Ovary (tissue), 9 donors: ENCODE measurements around the gene C11orf91. TPM values are rescaled to one million over a fixed set of nuclear protein-coding genes. Genes with fewer than 3 reads are reported as not detected.

ENCODE experiments used
- DNase-seq, 5 donors: peaks; one replicate each; pipeline ENCODE4 v3.0.0-alpha.2; 2019 to 2020
- H3K27ac ChIP-seq, 2 donors: fragments of 200-600 bp; one replicate each; pipeline versions ENCODE4 v1.5.1 to v1.8.0; 2019 to 2022
- H3K27me3 ChIP-seq: fragments of 200-600 bp; one replicate; pipeline ENCODE4 v1.8.0; 2022
- H3K36me3 ChIP-seq: fragments of 200-600 bp; sonication (generic); one replicate; pipeline ENCODE4 v1.5.1; 2019
- H3K4me1 ChIP-seq: one replicate; pipeline ENCODE4 v1.8.1; 2013; ENCODE audit warnings: mild to moderate bottlenecking, moderate library complexity; ENCODE audit not compliant: insufficient read depth
- H3K4me3 ChIP-seq: fragments of 200-600 bp; sonication (generic); one replicate; pipeline ENCODE4 v1.5.1; 2017
- H3K9me3 ChIP-seq, 2 donors: fragments of 200-600 bp in 1 of 2; sonication (generic) in 1 of 2; one replicate each; pipeline versions ENCODE4 v1.5.1 to v1.8.1; 2013 to 2019; ENCODE audit warnings: mild to moderate bottlenecking in 1 of 2, moderate library complexity in 1 of 2
- CTCF ChIP-seq, 3 donors: fragments of 450-650 bp in 2 of 3; fragments of 200-600 bp in 1 of 3; IDR thresholded peaks; one replicate each; pipeline versions ENCODE4 v1.5.1 to v1.8.0; 2016 to 2022; ENCODE audit warnings: antibody characterized with exemption in 3 of 3, mild to moderate bottlenecking in 1 of 3
- EP300 ChIP-seq: sonication (generic); formaldehyde crosslinking; IDR thresholded peaks from one replicate; pipeline ENCODE4 v1.6.1; 2017; ENCODE audit warnings: antibody characterized with exemption
- POLR2A ChIP-seq: fragments of 450-650 bp; IDR thresholded peaks from one replicate; pipeline ENCODE4 v1.6.1; 2017; ENCODE audit warnings: antibody characterized with exemption, mild to moderate bottlenecking, moderate library complexity
- WGBS, 3 donors: extraction: QIAGEN DNeasy Blood & Tissue Kit in 1 of 3; methylation state at CpG; one replicate each; pipeline versions ENCODE4 v1.1.5 to v1.1.7; 2013 to 2017; 5-methylcytosine and 5-hydroxymethylcytosine counted together
- intact Hi-C, 4 donors: fragments of 100-400 bp; cut with DNase I; formaldehyde crosslinking; loops; one replicate each; pipeline versions ENCODE4 v1.11.0 to v1.15.1; 2022 to 2023
- polyA plus RNA-seq, 2 donors: library from polyadenylated mRNA; stranded (reverse); fragments of 200-250 nt in 1 of 2; fragments of 350-450 nt in 1 of 2; fragmentation: Illumina TruSeq in 1 of 2; extraction: RNeasy Lipid Tissue Mini Kit (QIAGEN cat#74804) in 1 of 2; gene quantifications; one replicate each; pipeline ENCODE4 v1.2.3, GENCODE V29; 2013 to 2014
- total RNA-seq, 7 donors: library from RNA; depleted of rRNA in 2 of 7; stranded (reverse); fragments of >200 nt in 2 of 7; fragmentation: NEBNext Ultra II Directional in 3 of 7; extraction: Animal tissue kit (Norgen Biotek cat#: 25700) in 3 of 7; gene quantifications; one replicate each; pipeline versions ENCODE4 v1.1.0 to v1.2.4, GENCODE V29; 2016 to 2023
- donor health status: DM: no; HTN: no; CAD: no; lungs with moderate emphysema.
- donor health status: DM: no; HTN: no; CAD: no.
- donor health status: Bipolar disorder and iron deficiency.
- donor health status: DM: yes; HTN: yes; CAD: no.
- donor health status: DM: no; HTN: no; CAD: no.
- donor health status: DM: yes; HTN: yes; CAD: no.

Gene C11orf91
- total and polyA plus RNA-seq, 9 donors, result 0.61 TPM; not detected in 8

- no peak for DNase-seq
- no peaks in the 10 kb centered on the region for H3K36me3 ChIP-seq
- H3K27ac ChIP-seq, result no peak overlapping the region
- H3K4me1 ChIP-seq, result peaks cover 15% of the 10 kb centered on the region
- no peak for TF ChIP-seq POLR2A
- no peak for TF ChIP-seq EP300
- TF ChIP-seq CTCF (IDR thresholded peaks at IDR 0.05), result no peak
- H3K4me3 ChIP-seq, result no peak overlapping the region
- WGBS, 3 donors, result 70 to 83% (median 71%) methylated on average over 4 of the region's 4 CpGs
- H3K9me3 ChIP-seq, result no peaks in the 10 kb centered on the region
- intact Hi-C loops, result no loop called here
- H3K27me3 ChIP-seq, result no peaks in the 10 kb centered on the region
Observed at GRCh38 chr11:33703788-33704187, 3.2 kb upstream of the C11orf91 start.

GRCh38 chr11:33703234-33703633 lies 2.6 kb upstream of the C11orf91 start:
- no peak overlapping the region for H3K27ac ChIP-seq
- TF ChIP-seq POLR2A (no peak), CTCF (IDR thresholded peaks at IDR 0.05) (no peak), EP300 (no peak)
- intact Hi-C loops, result no loop called here

GRCh38 chr11:33701302-33702230 lies 940 bp upstream of the C11orf91 start:
- WGBS, 3 donors, result 21 to 31% (median 26%) methylated on average over 7 of the region's 7 CpGs
- Histone ChIP-seq H3K27ac (peak overlapping the region in 1 of 2 donors; percentile 34), H3K27me3 (no peaks in the 10 kb centered on the region), H3K36me3 (no peaks in the 10 kb centered on the region), H3K9me3 (no peaks in the 10 kb centered on the region), H3K4me3 (peak overlapping the region; percentile 52), H3K4me1 (peaks cover 17% of the 10 kb centered on the region)
- intact Hi-C loops, result no loop called here
- TF ChIP-seq POLR2A (no peak), CTCF (IDR thresholded peaks at IDR 0.05) (no peak), EP300 (no peak)
- DNase-seq, result no peak

More at GRCh38 chr11:33703234-33703633, 2.6 kb upstream of the C11orf91 start:
- peaks cover 17% of the 10 kb centered on the region for H3K4me1 ChIP-seq
- no peak for DNase-seq
- no peaks in the 10 kb centered on the region for H3K27me3 ChIP-seq
- no peak overlapping the region for H3K4me3 ChIP-seq
- 68 to 85% (median 75%) methylated on average over 5 of the region's 5 CpGs for WGBS, 3 donors
- no peaks in the 10 kb centered on the region for H3K36me3 ChIP-seq
- no peaks in the 10 kb centered on the region for H3K9me3 ChIP-seq

- Histone ChIP-seq H3K9me3 (no peaks in the 10 kb centered on the region), H3K27ac (peak overlapping the region; percentile 53 to 56), H3K4me1 (peaks cover 17% of the 10 kb centered on the region), H3K4me3 (peak overlapping the region; percentile 52), H3K36me3 (no peaks in the 10 kb centered on the region), H3K27me3 (no peaks in the 10 kb centered on the region)
- TF ChIP-seq POLR2A, result no peak
- TF ChIP-seq EP300, result no peak
- no peak for TF ChIP-seq CTCF (IDR thresholded peaks at IDR 0.05)
- WGBS, 3 donors, result 26 to 29% (median 27%) methylated on average over 16 to 25 of the region's 25 CpGs
- intact Hi-C loops, result no loop called here
- DNase-seq, result peak; percentile 46 to 76 (median 69)
Observed at GRCh38 chr11:33700063-33700501, 544 bp downstream of the C11orf91 start.
